ENCODE results near the gene GDF2.

The GDF2 gene

DNA sequence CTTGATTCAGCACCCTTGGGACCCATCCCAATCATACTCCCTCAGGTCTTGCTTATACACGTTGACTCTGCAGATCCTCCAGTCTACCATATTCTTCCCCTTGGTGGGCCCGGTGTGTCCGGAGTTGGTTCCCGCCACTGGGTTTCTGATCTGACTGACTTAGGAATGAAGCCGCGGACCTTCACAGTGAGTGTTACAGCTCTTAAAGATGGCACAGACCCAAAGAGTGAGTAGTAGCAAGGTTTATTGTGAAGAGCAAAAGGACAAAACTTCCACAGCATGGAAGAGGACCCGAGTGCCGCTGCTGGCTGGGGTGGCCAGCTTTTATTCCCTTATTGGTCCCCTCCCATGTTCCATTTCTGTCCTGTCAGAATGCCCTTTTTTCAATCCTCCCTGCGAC, 28.2 kb upstream of the GDF2 start:
- peak; percentile 35 for DNase-seq

DNA sequence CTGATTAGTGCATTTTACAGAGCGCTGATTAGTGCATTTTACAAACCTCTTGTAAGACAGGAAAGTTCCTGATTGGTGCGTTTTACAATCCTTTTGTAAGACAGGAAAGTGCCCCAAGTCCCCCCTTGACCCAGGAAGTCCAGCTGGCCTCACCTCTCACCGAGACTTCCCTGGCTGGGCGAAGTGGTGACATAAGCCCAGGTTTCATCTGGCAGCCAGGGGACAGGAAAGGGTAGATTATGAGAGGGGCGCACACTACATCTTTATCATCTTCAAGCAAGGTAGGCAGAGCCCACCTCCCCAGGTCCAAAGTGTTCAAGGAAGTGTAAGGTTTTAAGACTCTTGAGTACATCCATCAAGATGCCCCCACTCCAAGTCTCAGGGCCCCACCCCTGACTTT, 27.8 kb upstream of the GDF2 start:
- DNase-seq, result peak; percentile 7

DNA sequence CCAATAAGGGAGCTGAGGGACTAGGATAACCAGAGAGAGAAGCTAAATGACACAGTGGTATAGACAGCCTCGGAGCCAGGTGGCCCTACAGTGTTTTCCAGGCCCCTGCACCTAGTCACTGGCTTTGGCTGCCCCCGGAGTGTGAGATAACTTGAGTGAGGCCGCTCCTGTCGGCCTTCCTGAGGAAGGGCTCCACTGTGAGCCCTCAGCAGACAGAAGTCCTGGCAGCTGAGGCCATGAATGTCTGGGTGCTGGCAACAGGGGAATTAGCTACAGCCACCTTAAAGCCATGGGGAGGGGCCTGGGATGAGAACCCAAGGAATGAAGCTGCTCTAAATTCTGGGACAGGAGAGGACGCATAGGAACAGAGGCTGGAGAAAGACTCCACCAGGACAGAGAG, 26.8 kb upstream of the GDF2 start:
- DNase-seq, result no peak

DNA sequence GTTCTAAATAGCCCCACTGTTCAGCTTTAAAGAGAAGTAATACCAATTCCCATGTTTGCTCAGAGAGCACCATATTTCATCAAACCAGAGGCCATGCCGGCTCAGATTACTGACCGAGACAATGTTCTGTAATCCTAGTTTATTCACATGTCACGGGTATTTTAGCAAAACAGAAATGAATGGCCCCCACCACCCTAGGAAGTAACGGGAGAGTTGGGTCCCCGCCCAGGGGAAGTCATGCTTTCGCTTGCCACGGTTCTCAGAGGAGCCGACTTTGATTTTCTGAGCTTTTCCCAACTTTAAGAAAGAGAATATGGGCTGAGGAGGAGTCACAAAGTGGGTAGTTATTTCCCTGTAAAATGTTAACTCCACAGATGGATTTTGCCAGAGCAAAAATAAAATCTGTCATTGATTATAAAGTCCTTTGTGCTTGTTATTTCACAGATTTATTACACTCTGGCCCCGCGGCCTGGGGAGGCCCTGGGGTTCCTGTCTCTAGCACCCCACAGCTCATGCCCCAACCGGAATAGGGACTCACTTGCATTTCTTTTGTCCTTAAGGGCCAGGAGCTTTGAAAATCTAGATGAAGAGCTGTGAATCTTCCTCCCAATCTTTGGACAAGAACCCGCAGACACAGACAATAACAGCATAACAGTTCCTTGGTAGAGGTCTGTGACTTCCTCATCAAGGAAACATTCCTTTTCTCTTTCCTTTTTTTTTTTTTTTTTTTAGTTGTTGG, 25.9 kb upstream of the GDF2 start:
- DNase-seq, result peak; percentile 19

DNA sequence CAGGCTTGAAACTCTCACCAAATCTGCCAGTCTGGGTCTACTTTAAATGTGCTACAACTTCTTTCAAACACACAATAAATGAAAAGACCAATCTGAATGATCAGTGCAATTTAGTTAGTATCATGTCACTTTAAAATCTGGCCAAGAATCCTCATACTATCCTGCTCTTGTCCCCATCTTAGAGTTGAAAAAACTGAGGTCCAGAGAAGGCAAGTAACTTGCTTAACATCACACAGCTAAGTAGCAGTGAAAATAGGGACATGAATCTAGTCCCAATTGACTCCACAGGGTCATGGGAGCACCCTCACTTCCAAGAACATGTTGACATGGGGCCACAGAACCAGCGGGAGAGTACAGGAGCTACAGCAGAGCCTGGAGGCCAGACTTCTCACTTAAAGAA, 25.3 kb upstream of the GDF2 start:
- no peak for DNase-seq

DNA sequence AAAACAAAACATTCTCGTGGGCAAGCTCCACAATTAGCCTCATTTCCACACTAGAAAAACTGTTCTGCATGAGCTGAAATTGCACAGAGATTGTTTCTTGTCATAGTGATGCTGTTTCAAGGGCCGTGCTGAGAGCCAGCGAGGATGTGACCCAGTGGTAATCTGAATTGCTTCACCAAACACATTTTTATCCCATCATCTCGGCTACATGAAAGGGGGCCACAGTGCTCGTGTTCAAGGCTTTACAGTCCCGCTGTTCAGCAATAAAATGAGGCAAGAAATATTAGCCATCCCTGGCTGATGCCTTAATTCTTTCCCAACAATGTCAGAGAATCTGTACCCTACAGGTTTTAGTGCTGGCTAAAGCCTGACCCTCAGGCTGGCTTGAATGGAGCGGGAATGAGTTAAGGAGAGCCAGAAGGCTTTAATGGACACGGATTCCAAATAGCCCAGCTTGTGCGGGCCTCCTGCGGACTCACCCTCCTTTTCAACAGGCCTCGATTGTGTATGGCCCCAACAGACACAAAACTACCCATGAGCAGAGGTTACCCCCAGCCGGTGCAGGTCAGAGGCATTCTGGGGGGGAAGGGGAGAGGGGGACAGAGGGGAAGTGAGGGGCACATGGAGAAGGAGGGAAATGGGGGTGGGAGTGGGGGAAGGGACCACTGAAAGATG, 24.3 kb upstream of the GDF2 start:
- DNase-seq, result no peak

DNA sequence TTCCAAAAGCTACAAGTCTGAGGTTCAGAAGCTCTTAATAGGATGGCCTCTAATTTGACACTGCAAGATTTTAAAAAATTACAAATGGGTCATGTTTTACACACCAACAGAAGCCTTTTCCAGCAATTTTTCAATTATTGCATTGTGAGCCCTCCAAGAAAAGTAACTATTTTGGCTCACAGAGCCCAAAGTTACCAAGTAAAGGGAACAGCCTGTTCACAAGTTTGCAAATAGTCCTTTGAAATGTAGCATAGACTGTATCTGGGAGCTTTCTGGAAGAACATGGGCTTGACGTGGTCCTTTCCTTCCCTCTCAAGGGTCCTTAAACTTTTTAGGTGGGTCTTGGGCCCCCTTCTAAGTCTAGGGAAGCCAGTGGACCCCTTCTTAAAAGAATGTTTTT, 23.5 kb upstream of the GDF2 start:
- no peak for DNase-seq

DNA sequence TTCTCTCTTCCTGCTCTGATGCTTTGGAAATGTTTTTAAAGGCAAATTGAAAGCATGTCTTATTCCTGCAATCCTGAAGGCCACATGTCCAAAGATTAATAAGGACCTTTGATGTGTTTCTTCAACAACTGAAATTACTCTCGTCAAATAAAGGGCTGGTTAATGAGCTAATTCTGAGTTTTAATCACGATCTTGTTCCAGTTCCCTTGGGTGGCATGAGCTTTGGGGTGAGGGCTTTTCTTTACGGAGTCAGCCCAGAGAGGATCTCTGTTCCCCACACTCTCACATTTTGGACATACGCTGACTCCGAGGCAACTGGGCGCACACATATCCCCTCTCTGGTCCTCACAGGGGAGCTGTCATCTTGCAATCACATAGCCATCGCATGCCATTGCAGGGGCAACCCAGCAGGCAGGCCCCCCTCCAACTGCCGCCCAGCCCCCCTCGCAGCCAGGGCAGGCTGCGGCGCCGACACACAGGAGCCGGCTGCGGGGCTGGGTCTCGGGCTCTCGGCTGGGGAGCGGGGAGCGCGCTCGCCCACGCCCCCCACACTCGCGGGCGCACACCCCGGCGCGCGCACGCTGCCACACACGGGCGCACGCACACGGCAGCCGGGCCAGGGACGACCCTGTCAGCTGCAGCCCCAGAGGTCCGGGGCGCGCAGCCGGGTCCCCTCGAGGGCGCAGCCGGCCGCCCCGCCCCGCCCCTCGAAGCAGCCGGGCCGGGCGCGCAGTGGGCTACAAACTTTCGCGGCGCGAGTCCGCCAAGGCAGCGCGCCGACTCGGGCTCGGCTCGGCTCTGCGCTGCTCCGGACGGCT, 22.4 kb upstream of the GDF2 start, which contains the start of gene GDF10:
Gene GDF10, plus strand, starts transcription at position 587 of the 818 bp plus-strand sequence. CDS start 455 bp downstream, outside the sequence.
- DNase-seq, result no peak

DNA sequence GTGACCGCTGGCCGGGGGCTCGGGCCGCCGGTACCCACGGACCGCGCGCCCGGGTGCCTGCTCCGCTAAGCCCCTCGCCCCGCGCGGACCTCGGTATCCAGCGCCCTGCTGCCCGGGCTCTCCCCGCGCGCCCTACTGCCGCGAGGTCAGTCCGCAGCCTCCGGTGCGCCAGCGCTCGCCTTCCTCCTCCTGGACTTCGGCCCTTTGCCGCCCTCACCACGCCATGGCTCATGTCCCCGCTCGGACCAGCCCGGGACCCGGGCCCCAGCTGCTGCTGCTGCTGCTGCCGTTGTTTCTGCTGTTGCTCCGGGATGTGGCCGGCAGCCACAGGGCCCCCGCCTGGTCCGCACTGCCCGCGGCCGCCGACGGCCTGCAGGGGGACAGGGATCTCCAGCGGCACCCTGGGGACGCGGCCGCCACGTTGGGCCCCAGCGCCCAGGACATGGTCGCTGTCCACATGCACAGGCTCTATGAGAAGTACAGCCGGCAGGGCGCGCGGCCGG, 21.8 kb upstream of the GDF2 start:
- DNase-seq, result no peak

DNA sequence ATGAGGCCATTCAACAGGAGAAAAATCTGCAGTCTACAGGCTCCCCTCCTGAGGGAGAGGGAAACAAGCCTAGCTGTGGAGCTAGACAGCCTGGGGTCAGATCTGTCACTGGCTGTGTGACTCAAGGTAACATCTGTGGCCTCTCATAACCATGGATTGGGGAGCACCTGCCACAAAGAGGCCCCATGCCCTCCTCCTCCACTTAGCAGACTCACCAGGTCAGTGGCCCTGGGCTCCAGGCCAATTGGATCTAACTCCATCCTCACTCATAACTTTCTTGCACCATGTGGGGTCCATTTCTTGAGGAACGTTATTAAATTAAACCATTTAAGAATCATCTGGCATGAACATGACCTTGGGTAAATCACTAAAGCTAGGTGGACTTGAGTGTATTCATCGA, 20.4 kb upstream of the GDF2 start:
- DNase-seq, result no peak

DNA sequence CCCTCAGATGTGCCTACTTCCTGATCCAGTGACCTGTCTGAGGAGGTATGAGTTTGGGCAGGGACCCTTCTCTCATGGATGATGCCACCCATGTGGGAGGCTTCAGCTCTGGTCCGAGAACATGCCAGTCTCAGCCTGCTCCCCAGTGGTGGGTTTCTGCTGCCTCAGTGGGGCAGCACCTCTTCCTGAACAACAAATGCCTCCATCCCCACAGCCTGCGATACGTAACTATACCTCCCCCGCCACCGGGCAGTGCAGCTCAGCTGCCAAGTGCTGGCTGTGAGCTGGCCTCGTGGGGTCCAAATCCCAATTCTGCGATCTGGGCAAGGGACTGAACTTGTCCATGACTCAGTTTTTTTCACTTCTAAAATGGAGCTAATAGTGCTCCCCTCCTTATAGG, 19.1 kb upstream of the GDF2 start:
- DNase-seq, result no peak

DNA sequence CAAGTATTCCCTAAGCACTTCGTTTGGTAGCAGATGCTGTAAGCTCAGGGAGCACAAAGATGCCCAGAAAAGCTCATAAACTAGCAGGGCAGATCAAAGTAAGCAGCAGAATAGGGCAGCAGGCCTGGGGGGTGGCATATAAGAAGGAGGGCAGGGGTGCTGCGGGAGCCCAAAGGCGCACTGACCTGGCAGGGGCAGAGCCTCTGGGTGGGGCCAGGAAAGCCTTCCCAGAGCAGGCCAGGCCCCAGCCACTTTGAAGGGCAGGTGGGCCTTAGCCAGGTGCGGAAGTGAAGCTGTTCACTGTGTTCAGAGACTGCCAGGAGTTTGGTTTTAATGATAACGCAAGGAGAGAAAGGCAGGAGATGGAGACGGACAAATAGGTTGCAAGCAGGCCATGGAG, 18.4 kb upstream of the GDF2 start:
- DNase-seq, result no peak

DNA sequence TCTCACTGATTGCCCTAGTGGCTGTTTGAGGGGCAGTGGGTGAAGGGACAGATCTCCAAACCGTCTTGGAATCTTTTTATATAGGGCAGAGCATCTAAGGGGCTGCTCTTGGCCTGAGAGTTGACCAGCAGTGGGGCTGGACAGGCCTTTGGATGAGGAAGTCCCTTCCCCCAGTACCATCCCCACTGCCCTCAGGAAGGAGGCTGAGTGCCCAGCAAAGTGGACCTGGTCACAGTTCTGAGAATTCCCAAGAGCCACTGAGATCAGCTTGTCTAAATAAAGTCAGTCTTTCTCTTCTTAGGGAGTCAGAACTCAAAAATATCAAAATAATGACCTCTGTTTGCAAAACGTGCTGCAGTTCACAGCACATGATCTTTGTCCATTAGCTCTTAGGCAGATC, 16.7 kb upstream of the GDF2 start:
- DNase-seq, result no peak

DNA sequence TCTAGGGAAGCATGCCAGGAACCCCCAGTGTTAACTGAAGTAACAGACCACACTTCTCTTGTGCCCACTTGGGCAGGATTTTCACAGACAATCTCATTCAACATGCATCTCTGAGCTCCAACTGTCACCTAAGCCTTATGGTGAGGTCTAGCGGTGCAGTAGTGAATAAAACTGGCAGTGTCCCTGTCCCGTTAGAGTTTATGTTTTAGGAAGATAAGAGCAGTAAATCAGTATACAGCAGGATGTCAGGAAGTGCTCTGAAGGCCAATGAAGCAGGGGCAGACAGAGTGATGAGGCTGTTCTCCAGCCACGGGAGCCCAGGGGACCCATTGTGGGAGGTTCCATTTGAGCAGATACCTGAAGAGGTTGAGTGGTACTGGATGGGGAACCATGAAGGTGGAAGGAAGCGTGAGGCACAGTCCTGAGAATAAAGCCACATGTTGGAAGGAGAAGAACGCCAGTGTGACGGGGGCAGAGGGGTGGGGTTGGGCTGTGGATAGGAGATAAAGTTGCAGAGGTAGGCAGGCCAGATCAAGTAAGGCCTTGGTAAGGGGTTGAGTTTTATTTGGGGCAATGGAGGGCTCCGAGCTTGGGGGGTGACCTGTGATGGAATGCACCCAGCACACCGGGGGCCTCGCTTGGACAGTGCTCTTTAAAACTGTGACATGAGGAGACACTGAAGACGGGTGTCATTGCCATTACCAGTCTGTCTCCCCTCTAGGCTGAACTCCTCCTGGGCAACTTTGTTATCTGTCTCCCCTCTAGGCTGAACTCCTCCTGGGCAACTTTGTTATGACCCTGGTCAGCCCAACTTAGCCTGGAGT, 15.7 kb upstream of the GDF2 start:
- no peak for DNase-seq

DNA sequence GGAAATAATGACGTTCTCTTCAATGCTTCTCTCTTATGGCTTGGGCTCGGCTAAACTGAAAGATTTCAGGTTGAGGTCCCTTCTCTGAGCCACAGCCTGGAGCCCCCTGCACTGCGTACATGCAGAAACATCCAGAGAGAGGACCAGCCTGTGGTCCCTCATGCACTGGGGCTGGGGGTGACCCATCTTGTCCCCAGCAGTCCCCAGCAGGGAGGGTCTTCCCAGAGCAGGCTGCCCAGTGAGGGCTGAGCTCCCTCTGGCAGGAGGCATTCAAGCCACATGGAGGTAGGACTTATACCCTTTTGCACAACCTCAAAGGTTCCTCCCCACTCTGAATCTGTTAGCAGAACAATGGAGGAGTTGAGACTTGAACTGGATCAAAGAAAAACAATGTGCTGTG, 14.9 kb upstream of the GDF2 start:
- no peak for DNase-seq

DNA sequence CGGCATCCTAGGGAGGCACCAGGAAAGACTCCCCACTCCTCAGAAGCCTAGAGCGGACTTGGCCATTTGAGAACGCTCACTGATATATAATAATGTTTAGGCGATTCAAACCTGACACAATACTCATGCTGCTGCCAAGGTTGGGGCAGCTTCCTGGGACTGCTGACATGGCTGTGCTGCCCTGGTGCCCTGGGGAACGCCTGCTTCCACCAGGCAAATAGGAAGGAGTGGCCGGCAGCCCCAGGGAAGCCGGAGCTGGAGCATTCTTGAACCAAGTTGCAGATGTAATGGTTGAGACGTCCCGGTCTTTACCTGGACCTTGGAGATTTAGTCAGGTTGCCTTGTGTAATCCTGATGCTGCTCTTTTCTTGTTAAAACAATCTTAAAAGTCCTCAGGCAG, 13.5 kb upstream of the GDF2 start:
- DNase-seq, result no peak

DNA sequence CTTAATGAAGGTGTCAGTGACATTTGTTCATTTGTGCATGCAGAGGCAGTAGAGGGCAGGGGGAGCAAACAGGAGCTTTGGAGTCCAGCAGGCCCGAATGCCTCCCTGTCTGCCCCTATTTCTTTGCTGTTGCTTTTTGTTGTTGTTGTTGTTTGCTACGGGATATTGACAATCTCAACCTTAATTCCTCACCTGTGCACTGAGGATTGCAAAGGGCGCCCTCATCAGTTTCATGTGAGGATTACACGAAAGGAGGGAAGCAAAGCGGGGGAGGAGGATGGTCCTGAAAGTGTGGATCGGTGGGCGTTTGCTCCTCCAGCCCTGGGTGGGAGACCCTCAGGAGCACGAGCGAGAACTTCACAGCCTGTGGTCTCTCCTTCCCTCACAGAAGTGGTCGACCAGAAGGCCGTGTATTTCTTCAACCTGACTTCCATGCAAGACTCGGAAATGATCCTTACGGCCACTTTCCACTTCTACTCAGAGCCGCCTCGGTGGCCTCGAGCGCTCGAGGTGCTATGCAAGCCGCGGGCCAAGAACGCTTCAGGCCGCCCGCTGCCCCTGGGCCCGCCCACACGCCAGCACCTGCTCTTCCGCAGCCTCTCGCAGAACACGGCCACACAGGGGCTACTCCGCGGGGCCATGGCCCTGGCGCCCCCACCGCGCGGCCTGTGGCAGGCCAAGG, 12.7 kb upstream of the GDF2 start:
- DNase-seq, result no peak

DNA sequence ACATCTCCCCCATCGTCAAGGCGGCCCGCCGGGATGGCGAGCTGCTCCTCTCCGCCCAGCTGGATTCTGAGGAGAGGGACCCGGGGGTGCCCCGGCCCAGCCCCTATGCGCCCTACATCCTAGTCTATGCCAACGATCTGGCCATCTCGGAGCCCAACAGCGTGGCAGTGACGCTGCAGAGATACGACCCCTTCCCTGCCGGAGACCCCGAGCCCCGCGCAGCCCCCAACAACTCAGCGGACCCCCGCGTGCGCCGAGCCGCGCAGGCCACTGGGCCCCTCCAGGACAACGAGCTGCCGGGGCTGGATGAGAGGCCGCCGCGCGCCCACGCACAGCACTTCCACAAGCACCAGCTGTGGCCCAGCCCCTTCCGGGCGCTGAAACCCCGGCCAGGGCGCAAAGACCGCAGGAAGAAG, 12.2 kb upstream of the GDF2 start:
- no peak for DNase-seq

DNA sequence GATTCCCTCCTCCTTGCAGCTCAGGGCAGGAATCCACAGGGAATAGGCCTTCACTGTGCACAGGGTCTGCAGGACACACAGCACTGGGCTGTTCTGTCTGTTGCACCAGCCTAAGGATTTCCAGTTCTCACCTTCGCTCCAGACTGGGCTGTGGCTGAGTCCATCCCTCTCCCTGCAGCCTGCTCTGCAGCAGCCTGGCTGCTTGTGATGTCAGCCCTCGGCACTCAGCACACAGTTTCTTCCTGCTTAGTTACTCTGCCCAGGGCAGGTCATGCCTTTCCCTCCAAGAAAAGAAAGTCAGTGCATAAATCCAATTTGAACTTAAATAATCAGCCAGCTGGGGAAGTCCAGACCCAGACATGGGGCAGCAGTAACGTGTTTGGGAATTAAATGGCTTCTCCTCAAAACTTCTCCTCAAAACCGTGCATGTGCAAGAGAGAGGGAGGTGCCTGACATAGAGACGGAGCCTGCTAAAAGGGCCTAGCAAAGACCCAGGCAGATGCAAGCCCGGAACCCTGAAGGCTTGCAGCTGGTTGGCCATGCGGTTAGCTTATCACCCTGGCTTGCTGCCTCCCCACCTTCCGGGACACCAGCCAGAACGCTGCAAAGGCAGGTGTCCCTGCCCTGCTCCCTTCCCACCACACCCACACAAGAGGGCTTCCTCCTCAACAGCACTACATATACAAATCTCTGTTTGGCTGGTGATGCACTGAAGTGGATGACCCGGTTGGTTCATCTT, 10.9 kb upstream of the GDF2 start:
- DNase-seq, result peak; percentile 74

DNA sequence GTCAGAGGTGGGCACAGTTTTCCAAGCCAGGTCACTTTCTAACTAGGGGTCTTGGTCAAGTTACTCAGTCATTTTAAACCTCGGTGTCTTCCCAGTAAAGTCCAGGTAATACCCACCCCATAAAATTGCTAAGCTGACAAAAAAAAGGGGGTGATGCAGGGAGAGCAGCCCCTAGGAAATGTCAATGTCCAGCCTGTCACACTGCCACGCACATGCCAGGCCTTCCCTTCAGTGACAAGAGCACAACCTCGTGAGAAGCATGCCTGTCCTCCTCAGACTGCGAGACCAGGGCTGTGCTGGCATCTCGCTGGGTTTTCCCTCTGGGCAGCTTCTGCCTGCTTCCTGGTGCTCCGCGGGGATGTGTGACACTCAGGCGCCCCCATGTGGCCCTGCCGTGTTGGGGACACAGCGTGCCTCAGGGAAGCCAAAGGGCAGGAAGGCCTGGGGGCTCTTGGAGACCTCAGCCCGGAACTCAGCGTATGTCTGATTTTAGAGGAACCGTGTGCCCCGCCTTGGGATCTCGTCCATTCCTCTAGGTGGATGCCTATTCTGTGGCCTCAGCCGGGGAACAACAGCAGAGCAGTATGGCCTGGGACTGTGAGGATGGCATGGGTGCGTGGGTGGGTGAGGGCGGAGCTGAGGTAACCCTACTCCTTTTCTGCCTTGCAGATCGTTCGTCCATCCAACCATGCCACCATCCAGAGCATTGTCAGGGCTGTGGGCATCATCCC, 10.2 kb upstream of the GDF2 start:
- peak; percentile 92 for DNase-seq

DNA sequence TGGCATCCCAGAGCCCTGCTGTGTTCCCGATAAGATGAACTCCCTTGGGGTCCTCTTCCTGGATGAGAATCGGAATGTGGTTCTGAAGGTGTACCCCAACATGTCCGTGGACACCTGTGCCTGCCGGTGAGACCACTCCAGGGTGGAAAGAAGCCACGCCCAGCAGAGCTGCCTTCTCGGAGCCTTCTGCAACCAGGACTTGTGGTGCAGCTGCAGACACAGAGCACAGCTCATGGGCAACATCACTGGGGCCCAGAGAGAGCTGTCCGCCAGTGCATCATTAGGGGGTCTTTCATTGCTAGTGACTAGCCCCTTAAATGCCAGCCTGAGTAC, 9.6 kb upstream of the GDF2 start:
- no peak for DNase-seq

All from activated CD8-positive, alpha-beta memory T cell treated with anti-CD3 and anti-CD28 coated beads for 24 hours (primary cell).